ENCODE results near the gene TMEM178B. TPM values are rescaled to one million over a fixed set of nuclear protein-coding genes. Genes with fewer than 3 reads are reported as not detected.

The TMEM178B gene
- total and polyA plus RNA-seq, 2 of the 4 experiments (the other 2 are of a cell fraction): under 0.01 to 0.05 TPM

DNA sequence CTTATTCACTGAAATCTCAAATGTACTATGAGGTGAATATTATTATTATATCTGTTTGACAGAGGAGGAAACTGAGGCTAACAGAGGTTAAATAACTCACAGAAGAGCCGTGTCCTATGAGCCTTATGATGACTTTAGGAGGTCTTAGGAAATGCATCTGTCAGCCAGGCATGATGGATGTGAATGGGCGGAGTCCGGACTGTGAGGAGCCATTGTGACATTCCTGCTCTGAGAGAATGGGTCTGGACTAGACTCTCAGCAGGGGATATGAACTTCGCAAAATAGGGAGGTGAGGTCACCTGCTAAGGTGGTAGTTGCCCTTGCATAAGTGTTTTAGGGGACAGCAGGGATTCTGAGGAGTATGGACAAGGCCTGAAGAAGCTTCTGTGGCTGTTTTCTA, 153.6 kb downstream of the TMEM178B start:
- dilution Hi-C loops (cut with HindIII; ENCODE audit: low sequenced_read_pairs, unreplicated experiment): no loop called here
- Histone ChIP-seq H3K4ac (ENCODE audit: low read depth, low read length) (no peak overlapping the region), H4K91ac (ENCODE audit: insufficient read depth, low read depth, low read length) (no peak overlapping the region), H3K4me3 (ENCODE audit: insufficient read depth, low read depth, low read length) (no peak overlapping the region), H2BK5ac (ENCODE audit: low read depth, low read length, poor library complexity, severe bottlenecking) (no peak overlapping the region), H4K5ac (ENCODE audit: low read depth, low read length) (no peak overlapping the region), H2BK20ac (ENCODE audit: low read depth, low read length) (no peak overlapping the region), H2BK15ac (ENCODE audit: low read depth, low read length) (no peak overlapping the region), H2AK9ac (replicated peaks; ENCODE audit: low read depth, low read length, poor library complexity) (no peak overlapping the region), H3K18ac (ENCODE audit: low read depth, low read length) (no peak overlapping the region), H3K9me1 (ENCODE audit: insufficient read depth, low read length) (no peaks in the 10 kb centered on the region), H3K27ac (ENCODE audit: insufficient read depth, low read length) (no peak overlapping the region), H3K79me1 (ENCODE audit: low read depth in 1 of 2, low read length in 2 of 2) (no peaks in the 10 kb centered on the region), H3K36me3 (ENCODE audit: control insufficient read depth, insufficient read depth, low read length) (no peaks in the 10 kb centered on the region), H3K9me3 (ENCODE audit: control insufficient read depth, insufficient read depth, low read length) (peaks cover 5% of the 10 kb centered on the region; the same call in 1 of the 2 replicates), H2AK5ac (ENCODE audit: low read depth, low read length) (no peak overlapping the region), H3K9ac (ENCODE audit: low read depth, low read length) (no peak overlapping the region), H3K14ac (replicated peaks; ENCODE audit: low read depth, low read length) (no peak overlapping the region), H3K4me1 (ENCODE audit: control insufficient read depth, insufficient read depth, low read length) (no peaks in the 10 kb centered on the region), H3K56ac (ENCODE audit: extremely low read depth, insufficient read depth, low read length) (no peak overlapping the region), H4K20me1 (ENCODE audit: insufficient read depth, low read length) (no peaks in the 10 kb centered on the region), H3K27me3 (ENCODE audit: control insufficient read depth, insufficient read depth, low read length) (no peaks in the 10 kb centered on the region), H2AFZ (replicated peaks; ENCODE audit: low read length, poor library complexity) (no peak overlapping the region), H4K8ac (ENCODE audit: low read depth in 2 of 2, low read length in 2 of 2) (no peak overlapping the region), H2BK120ac (ENCODE audit: low read depth, low read length) (no peak overlapping the region), H3K23ac (ENCODE audit: low read depth, low read length) (no peak overlapping the region), H3K4me2 (ENCODE audit: low read depth, low read length) (no peak overlapping the region)
- WGBS, 2 experiments (ENCODE audit: extremely low coverage in 2 of 2, insufficient read length in 1 of 2): 61% methylated on average over 3 of the region's 4 CpGs; no CpG with 5 or more reads in 1 of the 2 experiments
- DNase-seq (no peak), ATAC-seq (ENCODE audit: low read depth) (no peak)
- POLR2A ChIA-PET (ENCODE audit: unreplicated experiment): no interaction called here
- BruUV-seq (replicated peaks): no TSS peak
- in situ Hi-C loops (cut with MboI; ENCODE audit: low sequenced_read_pairs): no loop called here
- intact Hi-C loops (cut with micrococcal nuclease): no loop called here
- CTCF ChIA-PET: interaction anchor here (0.6 kb wide), 1 partner anchor 14 kb away, joined by 3 read pairs; no protein-coding TSS in a partner anchor
- TF ChIP-seq RCOR1 (IDR thresholded peaks at IDR 0.05; ENCODE audit: insufficient replicate concordance, low read length) (no peak), CHD1 (IDR thresholded peaks at IDR 0.05; ENCODE audit: low read depth, low read length) (no peak), POLR2A (IDR thresholded peaks at IDR 0.05; ENCODE audit: low read depth, low read length) (no peak), MXI1 (IDR thresholded peaks at IDR 0.05; ENCODE audit: borderline replicate concordance, low read depth, low read length) (no peak), USF2 (IDR thresholded peaks at IDR 0.05; ENCODE audit: low read depth, low read length) (no peak), CTCF (conservative IDR thresholded peaks at IDR 0.05; ENCODE audit: low read depth, low read length) (no peak), NFE2L2 (IDR thresholded peaks at IDR 0.05; ENCODE audit: low read depth, low read length) (no peak), FOS (IDR thresholded peaks at IDR 0.05; ENCODE audit: low read depth, low read length) (no peak), RFX5 (IDR thresholded peaks at IDR 0.05; ENCODE audit: low read depth, low read length) (no peak)
- TF ChIP-seq, protein P1, sequence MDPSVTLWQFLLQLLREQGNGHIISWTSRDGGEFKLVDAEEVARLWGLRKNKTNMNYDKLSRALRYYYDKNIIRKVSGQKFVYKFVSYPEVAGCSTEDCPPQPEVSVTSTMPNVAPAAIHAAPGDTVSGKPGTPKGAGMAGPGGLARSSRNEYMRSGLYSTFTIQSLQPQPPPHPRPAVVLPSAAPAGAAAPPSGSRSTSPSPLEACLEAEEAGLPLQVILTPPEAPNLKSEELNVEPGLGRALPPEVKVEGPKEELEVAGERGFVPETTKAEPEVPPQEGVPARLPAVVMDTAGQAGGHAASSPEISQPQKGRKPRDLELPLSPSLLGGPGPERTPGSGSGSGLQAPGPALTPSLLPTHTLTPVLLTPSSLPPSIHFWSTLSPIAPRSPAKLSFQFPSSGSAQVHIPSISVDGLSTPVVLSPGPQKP (IDR thresholded peaks at IDR 0.05; ENCODE audit: borderline replicate concordance, low read depth, low read length): no peak

All from IMR-90 (cell line).